Pancreas (tissue), 10 donors: ENCODE data around the gene KSR2. TPM values are rescaled to one million over a fixed set of nuclear protein-coding genes. Genes with fewer than 3 reads are reported as not detected.

ENCODE experiments used
- ATAC-seq, 4 donors: fragments of 200-7000 bp; cut with Tn5 transposase; one replicate each; pipeline versions ENCODE4 v1.8.0 to v1.9.1; 2020; ENCODE audit warnings: mild to moderate bottlenecking in 4 of 4, moderate library complexity in 4 of 4
- DNase-seq, 6 donors: peaks; one replicate each; pipeline ENCODE4 v3.0.0-alpha.2; 2020
- FAIRE-seq: peaks from 2 replicates; lab custom pipeline; 2012; peaks lifted over from hg19 to GRCh38; lab: Jason Lieb, UNC
- H3K27ac ChIP-seq, 4 donors: fragments of 200-600 bp; sonication (generic); 1 replicate in 3 of 4; 2 replicates in 1 of 4; pipeline versions ENCODE4 v1.5.0 to v1.8.0; 2020
- H3K27me3 ChIP-seq, 4 donors: fragments of 200-600 bp; one replicate each; pipeline ENCODE4 v1.8.0; 2021
- H3K36me3 ChIP-seq, 3 donors: fragments of 200-600 bp; sonication (generic) in 1 of 3; one replicate each; pipeline versions ENCODE4 v1.5.0 to v1.8.0; 2020 to 2021
- H3K4me1 ChIP-seq, 3 donors: fragments of 200-600 bp; one replicate each; pipeline ENCODE4 v1.8.0; 2021
- H3K4me3 ChIP-seq, 4 donors: fragments of 200-600 bp; sonication (generic) in 2 of 4; one replicate each; pipeline versions ENCODE4 v1.5.0 to v1.8.0; 2020 to 2021
- H3K9me3 ChIP-seq, 4 donors: fragments of 200-600 bp; one replicate each; pipeline ENCODE4 v1.8.0; 2021
- WGBS, 2 donors: extraction: QIAGEN DNeasy Blood & Tissue Kit; methylation state at CpG; one replicate each; pipeline ENCODE4 v1.1.7; 2013; 5-methylcytosine and 5-hydroxymethylcytosine counted together
- intact Hi-C, 3 donors: fragments of 100-400 bp; cut with DNase I; formaldehyde crosslinking; loops; one replicate each; pipeline versions ENCODE4 v1.11.1 to v1.14.2; 2022
- polyA plus RNA-seq, 2 donors: library from polyadenylated mRNA; stranded (reverse); fragments of 200-250 nt; gene quantifications; one replicate each; pipeline ENCODE4 v1.2.3, GENCODE V29; 2013
- total RNA-seq, 6 donors: library from RNA; stranded (reverse); fragmentation: NEBNext Ultra II Directional in 4 of 6; extraction: Animal tissue kit (Norgen Biotek cat#: 25700) in 4 of 6; gene quantifications; one replicate each; pipeline versions ENCODE4 v1.2.1 to v1.2.4, GENCODE V29; 2021 to 2023
- TF ChIP-seq, protein P1 (sequence below), 4 donors: fragments of 200-600 bp; sonication (generic) in 3 of 4; IDR thresholded peaks; one replicate each; pipeline versions ENCODE4 v1.5.0 to v1.8.0; 2021; ENCODE audit warnings: antibody characterized with exemption in 4 of 4
- donor health status: healthy with polysubstance abuse.
- donor health status: DM: no; HTN: no; CAD: no; lungs with moderate emphysema.
- donor health status: DM: no; HTN: no; CAD: no.
- donor health status: control.
- donor health status: control.
- donor health status: Bipolar disorder and iron deficiency.
- donor health status: DM: yes; HTN: yes; CAD: no.
- donor health status: DM: no; HTN: no; CAD: no.
- donor health status: DM: no; HTN: no; CAD: no.
- donor health status: DM: yes; HTN: yes; CAD: no.

Gene KSR2
- total and polyA plus RNA-seq, 8 donors: 0.68 to 1.8 (median 1.3) TPM

DNA sequence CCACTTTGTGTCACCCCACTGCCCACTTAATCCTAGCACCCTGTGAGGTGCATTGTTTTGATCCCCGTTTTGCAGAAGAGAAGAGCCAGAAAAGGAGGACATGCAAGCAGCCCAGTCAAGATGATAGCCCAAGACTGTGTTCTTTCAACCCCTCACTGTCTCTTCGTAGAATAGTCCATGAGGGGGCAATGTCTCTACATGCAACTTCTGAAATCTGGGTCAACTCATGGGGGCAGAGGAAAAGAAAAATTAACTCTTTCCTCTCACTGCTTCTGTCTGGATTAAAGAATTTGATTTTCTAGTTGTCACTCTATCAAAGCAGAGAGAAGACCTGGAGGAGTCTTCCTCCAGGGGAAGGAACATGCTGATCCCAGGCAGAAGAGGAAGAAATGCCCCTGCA lies 377.8 kb downstream of the KSR2 start:
- no peaks in the 10 kb centered on the region for H3K4me1 ChIP-seq
- DNase-seq (no peak), ATAC-seq (no peak), FAIRE-seq (no peak)
- intact Hi-C loops: loop anchor here in 2 of 3 donors (5.0 kb wide), 1 partner anchor 224 kb away; no protein-coding TSS in a partner anchor
- no peak overlapping the region for H3K27ac ChIP-seq
- H3K4me3 ChIP-seq: no peak overlapping the region
- TF ChIP-seq, protein P1, sequence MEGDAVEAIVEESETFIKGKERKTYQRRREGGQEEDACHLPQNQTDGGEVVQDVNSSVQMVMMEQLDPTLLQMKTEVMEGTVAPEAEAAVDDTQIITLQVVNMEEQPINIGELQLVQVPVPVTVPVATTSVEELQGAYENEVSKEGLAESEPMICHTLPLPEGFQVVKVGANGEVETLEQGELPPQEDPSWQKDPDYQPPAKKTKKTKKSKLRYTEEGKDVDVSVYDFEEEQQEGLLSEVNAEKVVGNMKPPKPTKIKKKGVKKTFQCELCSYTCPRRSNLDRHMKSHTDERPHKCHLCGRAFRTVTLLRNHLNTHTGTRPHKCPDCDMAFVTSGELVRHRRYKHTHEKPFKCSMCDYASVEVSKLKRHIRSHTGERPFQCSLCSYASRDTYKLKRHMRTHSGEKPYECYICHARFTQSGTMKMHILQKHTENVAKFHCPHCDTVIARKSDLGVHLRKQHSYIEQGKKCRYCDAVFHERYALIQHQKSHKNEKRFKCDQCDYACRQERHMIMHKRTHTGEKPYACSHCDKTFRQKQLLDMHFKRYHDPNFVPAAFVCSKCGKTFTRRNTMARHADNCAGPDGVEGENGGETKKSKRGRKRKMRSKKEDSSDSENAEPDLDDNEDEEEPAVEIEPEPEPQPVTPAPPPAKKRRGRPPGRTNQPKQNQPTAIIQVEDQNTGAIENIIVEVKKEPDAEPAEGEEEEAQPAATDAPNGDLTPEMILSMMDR (IDR thresholded peaks at IDR 0.05): no peak
- no peaks in the 10 kb centered on the region for H3K9me3 ChIP-seq
- 78 to 81% methylated on average over 2 of the region's 2 CpGs for WGBS, 2 donors
- no peaks in the 10 kb centered on the region for H3K27me3 ChIP-seq
- H3K36me3 ChIP-seq: no peaks in the 10 kb centered on the region

DNA sequence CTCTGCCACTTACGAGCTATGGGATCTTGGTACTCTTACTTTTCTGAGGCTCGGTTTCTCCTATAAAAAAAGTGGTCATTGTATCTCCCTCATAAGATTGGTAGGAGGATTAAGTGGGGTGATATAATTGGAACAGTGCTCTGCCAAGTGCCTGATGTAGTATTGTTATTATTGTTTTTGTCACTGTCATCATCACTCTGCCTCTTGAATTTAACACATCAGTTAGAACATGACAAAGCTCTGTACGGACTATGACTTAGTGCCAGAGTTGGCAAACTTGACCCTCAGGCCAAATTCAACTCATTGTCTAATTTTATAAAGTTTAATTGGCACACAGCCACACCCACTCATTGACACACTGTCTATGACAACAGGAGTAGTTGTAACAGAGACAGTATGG lies 378.4 kb downstream of the KSR2 start:
- 93 to 98% methylated on average over 3 of the region's 3 CpGs for WGBS, 2 donors
- DNase-seq: no peak
- no peak overlapping the region for H3K4me3 ChIP-seq
- H3K9me3 ChIP-seq: no peaks in the 10 kb centered on the region
- no peak for FAIRE-seq
- H3K27ac ChIP-seq: no peak overlapping the region
- TF ChIP-seq, protein P1 (IDR thresholded peaks at IDR 0.05): no peak
- H3K4me1 ChIP-seq: no peaks in the 10 kb centered on the region
- no peaks in the 10 kb centered on the region for H3K27me3 ChIP-seq
- no peak for ATAC-seq
- intact Hi-C loops: loop anchor here in 2 of 3 donors (5.0 kb wide), 1 partner anchor 223 kb away; no protein-coding TSS in a partner anchor
- H3K36me3 ChIP-seq: no peaks in the 10 kb centered on the region

DNA sequence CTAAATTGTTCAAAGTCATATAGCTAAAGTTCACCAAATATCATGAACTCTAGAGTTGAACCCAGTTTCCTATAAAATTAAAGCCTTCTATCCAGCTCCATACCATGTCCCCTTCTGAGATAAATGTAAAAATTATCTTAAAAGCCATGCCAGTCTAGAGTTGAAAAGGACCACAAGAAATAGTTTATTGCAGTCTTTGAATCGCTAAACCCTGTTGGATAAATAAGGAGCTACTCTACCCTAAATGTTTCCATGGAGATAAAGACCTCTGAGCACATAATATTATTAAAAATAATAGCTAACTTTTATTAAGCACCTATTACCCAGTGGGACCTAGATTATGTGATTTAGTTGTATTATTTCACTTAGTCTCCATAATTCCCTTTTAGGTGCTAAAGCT lies 379.8 kb downstream of the KSR2 start:
- intact Hi-C loops: loop anchor here in 2 of 3 donors (10.0 kb wide), 2 partner anchors 224 to 246 kb away; partner anchors contain the start of gene NOS1 (in 1 of the 2)
- no peaks in the 10 kb centered on the region for H3K4me1 ChIP-seq
- DNase-seq (no peak), ATAC-seq (no peak), FAIRE-seq (no peak)
- no peaks in the 10 kb centered on the region for H3K36me3 ChIP-seq
- no peak overlapping the region for H3K27ac ChIP-seq
- H3K4me3 ChIP-seq: no peak overlapping the region
- no peaks in the 10 kb centered on the region for H3K9me3 ChIP-seq
- TF ChIP-seq, protein P1 (IDR thresholded peaks at IDR 0.05): no peak
- WGBS, 2 donors: 86 to 92% methylated on average over 1 of the region's 1 CpG
- H3K27me3 ChIP-seq: no peaks in the 10 kb centered on the region

DNA sequence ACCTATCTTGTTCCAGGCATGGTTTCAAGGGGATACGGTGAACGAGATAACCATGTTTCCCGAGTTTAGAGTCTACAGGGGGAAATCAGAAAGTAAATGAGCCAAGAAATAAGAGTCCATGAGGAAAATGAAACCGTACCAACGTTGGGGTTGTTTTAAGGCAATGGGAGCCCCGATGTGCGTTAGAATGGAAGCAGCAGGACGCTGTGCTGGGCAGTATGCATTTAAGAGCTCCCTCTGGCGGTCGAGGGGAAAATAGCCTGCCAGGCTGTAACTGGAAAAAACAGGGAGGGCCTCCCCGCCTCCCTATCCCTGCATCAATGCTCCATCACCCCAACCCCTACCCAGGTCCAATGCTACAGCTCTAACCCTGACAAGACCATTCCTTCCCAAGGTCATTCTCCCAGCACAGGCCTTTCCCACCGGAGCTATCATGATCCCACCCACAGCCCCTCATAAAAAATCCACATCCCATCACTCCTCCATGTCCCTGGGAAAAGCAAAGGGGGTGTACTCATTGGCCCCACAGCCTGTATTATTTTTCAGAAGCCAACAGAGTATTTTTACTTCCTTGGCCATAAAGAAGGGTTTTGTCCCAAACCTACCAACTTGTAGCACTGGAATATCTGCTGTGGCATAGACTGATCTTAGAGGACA lies 381.0 kb downstream of the KSR2 start:
- H3K27me3 ChIP-seq: no peaks in the 10 kb centered on the region
- no peaks in the 10 kb centered on the region for H3K9me3 ChIP-seq
- H3K27ac ChIP-seq: no peak overlapping the region
- H3K4me1 ChIP-seq: no peaks in the 10 kb centered on the region
- 14 to 16% methylated on average over 12 of the region's 12 CpGs for WGBS, 2 donors
- DNase-seq: peak; percentile 17 to 82 (median 62)
- peak; percentile 66 to 92 (median 85) for ATAC-seq
- no peaks in the 10 kb centered on the region for H3K36me3 ChIP-seq
- FAIRE-seq: no peak
- TF ChIP-seq, protein P1 (IDR thresholded peaks at IDR 0.05): peak; percentile 58 to 77 (median 76)
- intact Hi-C loops: loop anchor here in 2 of 3 donors (10.0 kb wide), 2 partner anchors 223 to 247 kb away; partner anchors contain the start of gene NOS1 (in 1 of the 2)
- no peak overlapping the region for H3K4me3 ChIP-seq
